GM23248 (cell line): ENCODE data around the gene TMEM72. TPM values are rescaled to one million over a fixed set of nuclear protein-coding genes. Genes with fewer than 3 reads are reported as not detected.

Experiments
- DNase-seq: peaks from one replicate; pipeline ENCODE4 v3.0.0-alpha.2; 2015
- H2AFZ ChIP-seq: fragments of 200-600 bp; sonication (generic); 2 replicates; pipeline ENCODE4 v1.6.1; 2016; ENCODE audit warnings: antibody characterized with exemption
- H3F3A ChIP-seq: fragments of 200-600 bp; sonication (generic); 2 replicates; pipeline ENCODE4 v1.6.1; 2016; ENCODE audit warnings: mild to moderate bottlenecking, antibody characterized with exemption, mixed run types; ENCODE audit not compliant: insufficient read depth
- H3K27ac ChIP-seq: fragments of 200-600 bp; sonication (generic); 2 replicates; pipeline ENCODE4 v1.5.1; 2016; ENCODE audit warnings: mild to moderate bottlenecking
- H3K27me3 ChIP-seq: fragments of 200-600 bp; sonication (generic); replicated peaks from 2 replicates; pipeline ENCODE4 v1.6.1; 2016; ENCODE audit warnings: mild to moderate bottlenecking; ENCODE audit not compliant: insufficient read depth
- H3K36me3 ChIP-seq: fragments of 200-600 bp; sonication (generic); 2 replicates; pipeline ENCODE4 v1.6.1; 2016; ENCODE audit warnings: low read depth, mild to moderate bottlenecking
- H3K4me1 ChIP-seq: fragments of 200-600 bp; sonication (generic); 2 replicates; pipeline ENCODE4 v1.6.1; 2016; ENCODE audit warnings: mild to moderate bottlenecking; ENCODE audit not compliant: insufficient read depth
- H3K4me2 ChIP-seq: fragments of 200-600 bp; sonication (generic); one replicate; pipeline ENCODE4 v1.6.1; 2016; ENCODE audit warnings: mild to moderate bottlenecking; ENCODE audit not compliant: unreplicated experiment
- H3K4me3 ChIP-seq: fragments of 200-600 bp; sonication (generic); 2 replicates; pipeline ENCODE4 v1.5.1; 2016; ENCODE audit warnings: mild to moderate bottlenecking
- H3K79me2 ChIP-seq: fragments of 200-600 bp; sonication (generic); 2 replicates; pipeline ENCODE4 v1.6.1; 2016; ENCODE audit warnings: mild to moderate bottlenecking; ENCODE audit not compliant: insufficient read depth
- H3K9ac ChIP-seq: fragments of 200-600 bp; sonication (generic); 2 replicates; pipeline ENCODE4 v1.6.1; 2016; ENCODE audit warnings: mild to moderate bottlenecking
- H3K9me2 ChIP-seq: fragments of 200-600 bp; sonication (generic); 2 replicates; pipeline ENCODE4 v1.6.1; 2016; ENCODE audit warnings: mixed run types, mild to moderate bottlenecking, moderate library complexity; ENCODE audit not compliant: insufficient read depth
- H3K9me3 ChIP-seq: fragments of 200-600 bp; sonication (generic); one replicate; pipeline ENCODE4 v1.6.1; 2017; ENCODE audit warnings: low read depth
- H4K20me1 ChIP-seq: fragments of 200-600 bp; sonication (generic); 2 replicates; pipeline ENCODE4 v1.6.0; 2016; ENCODE audit not compliant: insufficient read depth
- EZH2 ChIP-seq: fragments of 200-600 bp; sonication (generic); IDR thresholded peaks from 2 replicates; pipeline ENCODE4 v1.6.1; 2018; ENCODE audit warnings: antibody characterized with exemption, mild to moderate bottlenecking; ENCODE audit not compliant: insufficient read depth, poor library complexity, severe bottlenecking
- EZH2phosphoT487 ChIP-seq: fragments of 200-600 bp; sonication (generic); IDR thresholded peaks from 2 replicates; pipeline ENCODE4 v1.6.1; 2018; ENCODE audit warnings: antibody characterized with exemption, moderate library complexity, mild to moderate bottlenecking, low read depth; ENCODE audit not compliant: insufficient read depth
- WGBS, 2 experiments: methylation state at CpG; one replicate each; pipeline ENCODE4 v1.1.6; 2015 to 2017; ENCODE audit warnings: low lambda C conversion rate in 2 of 2, low coverage in 1 of 2; ENCODE audit errors: missing lambda C conversion rate in 2 of 2; 5-methylcytosine and 5-hydroxymethylcytosine counted together
- in situ Hi-C: fragments of 300-500 bp; cut with MboI; formaldehyde crosslinking; loops from 2 replicates; pipeline ENCODE4 v1.15.0; 2020
- polyA plus RNA-seq: library from polyadenylated mRNA; unstranded; fragments of >200 nt; fragmentation: Nextera tagmentation; extraction: Ambion mirVana; gene quantifications from 2 replicates; pipeline ENCODE4 v1.2.1, GENCODE V29; 2016
- total RNA-seq: library from RNA; depleted of rRNA; stranded (reverse); fragments of >200 nt; shearing (Covaris generic); gene quantifications from 2 replicates; pipeline ENCODE4 v1.2.3, GENCODE V29; 2014

Gene TMEM72
- total and polyA plus RNA-seq, 2 experiments from 2014 or later, result not detected

DNA sequence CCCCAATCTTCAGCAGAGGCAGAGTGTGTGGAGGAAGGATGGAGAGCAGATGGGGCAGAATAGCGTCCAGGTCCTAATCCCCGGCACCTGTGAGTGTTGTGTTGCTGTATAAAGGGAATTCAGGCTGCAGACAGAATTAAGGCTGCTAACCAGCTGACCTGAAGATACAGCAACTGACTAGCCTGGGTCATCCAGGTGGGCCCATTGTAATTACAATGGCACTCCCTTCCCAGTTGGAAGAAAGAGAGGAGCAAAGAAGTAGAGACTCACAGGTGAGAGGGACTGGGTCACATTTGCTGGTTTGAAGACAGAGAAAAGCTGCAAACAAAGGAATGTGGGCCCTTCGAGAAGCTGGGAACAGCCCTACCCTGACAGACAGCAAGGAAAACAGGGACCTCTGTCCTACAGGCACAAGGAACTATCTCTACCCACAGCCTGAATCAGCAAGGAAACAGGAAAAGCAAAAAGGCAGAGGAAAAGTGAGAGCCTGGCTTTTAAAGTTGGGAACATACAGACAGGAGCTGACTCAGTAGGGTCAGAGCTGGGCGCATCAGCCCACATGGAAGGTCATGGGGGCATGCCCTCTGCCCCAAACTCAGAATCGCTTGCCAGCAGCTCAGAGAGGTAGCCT is 11.6 kb upstream of the TMEM72 start:
- Histone ChIP-seq H3K36me3 (no peaks in the 10 kb centered on the region), H3K9me2 (no peaks in the 10 kb centered on the region), H3K4me2 (no peak overlapping the region), H3K9ac (no peak overlapping the region), H4K20me1 (no peaks in the 10 kb centered on the region), H3K79me2 (no peaks in the 10 kb centered on the region), H3K4me1 (no peaks in the 10 kb centered on the region), H3K27ac (no peak overlapping the region), H2AFZ (no peak overlapping the region), H3K9me3 (no peaks in the 10 kb centered on the region), H3K27me3 (peaks cover 14% of the 10 kb centered on the region), H3F3A (no peaks in the 10 kb centered on the region), H3K4me3 (no peak overlapping the region)
- no peak for DNase-seq
- in situ Hi-C loops, result no loop called here
- no peak for TF ChIP-seq EZH2phosphoT487
- TF ChIP-seq EZH2, result no peak
- WGBS, 2 experiments, result 55 to 58% methylated on average over 5 of the region's 5 CpGs

- no peak for DNase-seq
- Histone ChIP-seq H3K27me3 (peaks cover 35% of the 10 kb centered on the region), H3K36me3 (no peaks in the 10 kb centered on the region), H3K4me1 (no peaks in the 10 kb centered on the region), H3K9me3 (no peaks in the 10 kb centered on the region), H3K9ac (no peak overlapping the region), H3K27ac (no peak overlapping the region), H3K4me2 (no peak overlapping the region), H4K20me1 (no peaks in the 10 kb centered on the region), H3K4me3 (no peak overlapping the region), H2AFZ (no peak overlapping the region), H3K79me2 (no peaks in the 10 kb centered on the region), H3K9me2 (no peaks in the 10 kb centered on the region), H3F3A (no peaks in the 10 kb centered on the region)
- TF ChIP-seq EZH2phosphoT487, result no peak
- TF ChIP-seq EZH2, result no peak
- WGBS, 2 experiments, result 53 to 57% methylated on average over 9 of the region's 9 CpGs
- in situ Hi-C loops, result no loop called here
Measured at GRCh38 chr10:44902941-44903545, 8.1 kb upstream of the TMEM72 start.

GRCh38 chr10:44906486-44906885 is 4.7 kb upstream of the TMEM72 start:
- TF ChIP-seq EZH2phosphoT487 (no peak), EZH2 (no peak)
- no peaks in the 10 kb centered on the region for H3F3A ChIP-seq
- no peak for DNase-seq
- H3K9me2 ChIP-seq, result no peaks in the 10 kb centered on the region
- H3K4me3 ChIP-seq, result no peak overlapping the region
- no peak overlapping the region for H3K27ac ChIP-seq
- H2AFZ ChIP-seq, result no peak overlapping the region
- H3K4me1 ChIP-seq, result no peaks in the 10 kb centered on the region
- 21 to 24% methylated on average over 4 of the region's 4 CpGs for WGBS, 2 experiments
- no peaks in the 10 kb centered on the region for H4K20me1 ChIP-seq
- no peak overlapping the region for H3K9ac ChIP-seq
- H3K36me3 ChIP-seq, result no peaks in the 10 kb centered on the region
- no peaks in the 10 kb centered on the region for H3K79me2 ChIP-seq
- no peaks in the 10 kb centered on the region for H3K9me3 ChIP-seq
- no peak overlapping the region for H3K4me2 ChIP-seq
- in situ Hi-C loops, result no loop called here
- peaks cover 38% of the 10 kb centered on the region for H3K27me3 ChIP-seq

- H4K20me1 ChIP-seq, result no peaks in the 10 kb centered on the region
- no peaks in the 10 kb centered on the region for H3K4me1 ChIP-seq
- H3K79me2 ChIP-seq, result no peaks in the 10 kb centered on the region
- no peak overlapping the region for H3K9ac ChIP-seq
- 61 to 65% methylated on average over 6 to 7 of the region's 7 CpGs for WGBS, 2 experiments
- no peaks in the 10 kb centered on the region for H3F3A ChIP-seq
- TF ChIP-seq EZH2, result no peak
- no peak for TF ChIP-seq EZH2phosphoT487
- H2AFZ ChIP-seq, result no peak overlapping the region
- H3K9me2 ChIP-seq, result no peaks in the 10 kb centered on the region
- no peak overlapping the region for H3K4me3 ChIP-seq
- DNase-seq, result no peak
- no peak overlapping the region for H3K27ac ChIP-seq
- no peaks in the 10 kb centered on the region for H3K36me3 ChIP-seq
- H3K27me3 ChIP-seq, result peaks cover 38% of the 10 kb centered on the region
- in situ Hi-C loops, result no loop called here
- no peak overlapping the region for H3K4me2 ChIP-seq
- no peaks in the 10 kb centered on the region for H3K9me3 ChIP-seq
Measured at GRCh38 chr10:44907556-44907955, 3.6 kb upstream of the TMEM72 start.
